ENCODE results near the gene CIT. TPM values are rescaled to one million over a fixed set of nuclear protein-coding genes. Genes with fewer than 3 reads are reported as not detected.

CIT gene
- total and polyA plus RNA-seq, 10 of the 15 experiments (the other 5 are each of a cell fraction or from before 2014, with no cell fraction given): 1.0 to 38.2 (median 14.9) TPM

DNA sequence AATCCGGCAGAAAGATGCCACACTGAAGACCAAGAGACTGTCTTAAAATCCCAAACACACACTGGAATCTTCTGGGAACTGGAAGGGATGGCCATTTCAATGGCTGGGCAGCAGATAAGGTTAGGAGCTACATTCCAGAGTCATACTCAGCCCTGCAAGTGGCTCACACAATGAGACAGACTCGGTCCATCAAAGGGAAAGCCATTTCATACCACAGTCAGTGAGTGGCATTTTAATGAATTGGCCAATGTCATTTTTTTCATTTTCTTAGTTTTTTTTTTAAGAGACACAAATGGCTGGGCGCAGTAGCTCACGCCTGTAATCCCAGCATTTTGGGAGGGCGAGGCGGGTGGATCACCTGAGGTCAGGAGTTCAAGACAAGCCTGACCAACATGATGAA lies 17.9 kb downstream of the CIT start:
- no TSS peak for BruUV-seq (replicated peaks)
- Histone ChIP-seq H4K20me1 (ENCODE audit: control insufficient read depth, insufficient read depth) (no peaks in the 10 kb centered on the region), H3K79me2 (ENCODE audit: control insufficient read depth, insufficient read depth, low read length) (no peaks in the 10 kb centered on the region), H3K9ac (ENCODE audit: control insufficient read depth, insufficient read depth, low read length) (no peak overlapping the region), H3K4me3 (no peak overlapping the region), H3K4me1 (ENCODE audit: control insufficient read depth, insufficient read depth, low read length) (no peaks in the 10 kb centered on the region), H3K4me2 (ENCODE audit: control insufficient read depth, insufficient read depth) (no peak overlapping the region), H3K27ac (ENCODE audit: control insufficient read depth, insufficient read depth) (no peak overlapping the region), H3K36me3 (ENCODE audit: control insufficient read depth in 2 of 2, insufficient read depth in 2 of 2, low read length in 1 of 2) (peaks cover 3 to 4% of the 10 kb centered on the region in 2 experiments; a peak in 3 of 4 replicates), H3K27me3 (replicated peaks in 1 of 2; ENCODE audit: control insufficient read depth in 2 of 2, insufficient read depth in 2 of 2, low read length in 1 of 2) (no peaks in the 10 kb centered on the region), H2AFZ (ENCODE audit: control insufficient read depth, low read depth, low read length) (no peak overlapping the region), H3K9me3 (replicated peaks; ENCODE audit: control insufficient read depth, insufficient read depth, low read length) (no peaks in the 10 kb centered on the region)
- TF ChIP-seq, protein P1, sequence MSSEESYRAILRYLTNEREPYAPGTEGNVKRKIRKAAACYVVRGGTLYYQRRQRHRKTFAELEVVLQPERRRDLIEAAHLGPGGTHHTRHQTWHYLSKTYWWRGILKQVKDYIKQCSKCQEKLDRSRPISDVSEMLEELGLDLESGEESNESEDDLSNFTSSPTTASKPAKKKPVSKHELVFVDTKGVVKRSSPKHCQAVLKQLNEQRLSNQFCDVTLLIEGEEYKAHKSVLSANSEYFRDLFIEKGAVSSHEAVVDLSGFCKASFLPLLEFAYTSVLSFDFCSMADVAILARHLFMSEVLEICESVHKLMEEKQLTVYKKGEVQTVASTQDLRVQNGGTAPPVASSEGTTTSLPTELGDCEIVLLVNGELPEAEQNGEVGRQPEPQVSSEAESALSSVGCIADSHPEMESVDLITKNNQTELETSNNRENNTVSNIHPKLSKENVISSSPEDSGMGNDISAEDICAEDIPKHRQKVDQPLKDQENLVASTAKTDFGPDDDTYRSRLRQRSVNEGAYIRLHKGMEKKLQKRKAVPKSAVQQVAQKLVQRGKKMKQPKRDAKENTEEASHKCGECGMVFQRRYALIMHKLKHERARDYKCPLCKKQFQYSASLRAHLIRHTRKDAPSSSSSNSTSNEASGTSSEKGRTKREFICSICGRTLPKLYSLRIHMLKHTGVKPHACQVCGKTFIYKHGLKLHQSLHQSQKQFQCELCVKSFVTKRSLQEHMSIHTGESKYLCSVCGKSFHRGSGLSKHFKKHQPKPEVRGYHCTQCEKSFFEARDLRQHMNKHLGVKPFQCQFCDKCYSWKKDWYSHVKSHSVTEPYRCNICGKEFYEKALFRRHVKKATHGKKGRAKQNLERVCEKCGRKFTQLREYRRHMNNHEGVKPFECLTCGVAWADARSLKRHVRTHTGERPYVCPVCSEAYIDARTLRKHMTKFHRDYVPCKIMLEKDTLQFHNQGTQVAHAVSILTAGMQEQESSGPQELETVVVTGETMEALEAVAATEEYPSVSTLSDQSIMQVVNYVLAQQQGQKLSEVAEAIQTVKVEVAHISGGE (CRISPR knock-in tag; IDR thresholded peaks at IDR 0.05): no peak
- TF ChIP-seq SRF (IDR thresholded peaks at IDR 0.05; ENCODE audit: low read depth in 2 of 2, low read length in 2 of 2): no peak
- no peak for TF ChIP-seq ZNF687 (IDR thresholded peaks at IDR 0.05)
- no peak for TF ChIP-seq MEF2A (IDR thresholded peaks at IDR 0.05; ENCODE audit: insufficient read depth, low read depth, low read length)
- no peak for TF ChIP-seq CBX5 (IDR thresholded peaks at IDR 0.05; ENCODE audit: low read depth)
- no peak for TF ChIP-seq ATF2 (IDR thresholded peaks at IDR 0.05; ENCODE audit: low read length)
- no peak for TF ChIP-seq PKNOX1 (IDR thresholded peaks at IDR 0.05)
- TF ChIP-seq PRDM15 (CRISPR knock-in tag; IDR thresholded peaks at IDR 0.05): no peak
- no peak for DNase-seq (ENCODE audit: low read depth, low spot score)
- ChIA-PET POLR2A (no interaction called here), RAD21 (ENCODE audit: unreplicated experiment) (no interaction called here), CTCF (no interaction called here), SMC1A (ENCODE audit: uncharacterized antibody, unreplicated experiment) (no interaction called here)
- in situ Hi-C loops (cut with MboI): no loop called here
- intact Hi-C loops (cut with micrococcal nuclease; ENCODE audit: unreplicated experiment): no loop called here
- no peak for ATAC-seq
- 94% methylated on average over 6 of the region's 6 CpGs for WGBS (ENCODE audit: insufficient coverage, insufficient replicate concordance, low lambda C conversion rate, missing lambda C conversion rate)
- no peak for FAIRE-seq
